IMR-90 (cell line): ENCODE measurements around the gene AOPEP. TPM values are rescaled to one million over a fixed set of nuclear protein-coding genes. Genes with fewer than 3 reads are reported as not detected.

Experiments
- ATAC-seq: fragments of 200-7000 bp; cut with Tn5 transposase; 2 replicates; pipeline ENCODE4 v1.9.1; 2020; ENCODE audit warnings: low read depth, mild to moderate bottlenecking, moderate library complexity
- BruUV-seq: library from RNA; stranded (reverse); fragments of 400-500 nt; replicated peaks from 2 replicates; lab custom pipeline; 2021; lab: Mats Ljungman, UMichigan
- CTCF ChIA-PET: fragments of 300-600 bp; formaldehyde crosslinking; extraction: SDS; loops from one replicate; lab custom pipeline; 2021; ENCODE audit warnings: antibody characterized with exemption; lab: Yijun Ruan, JAX
- POLR2A ChIA-PET: fragments of 300-600 bp; sonication (Branson Sonifier 250); formaldehyde crosslinking; loops from one replicate; lab custom pipeline; 2022; ENCODE audit warnings: antibody characterized with exemption; ENCODE audit not compliant: unreplicated experiment; lab: Charles Lee
- DNase-seq: peaks from one replicate; pipeline ENCODE4 v3.0.0; 2013
- H2AFZ ChIP-seq: replicated peaks from 2 replicates; pipeline ENCODE3; 2013; ENCODE audit warnings: low read length, mild to moderate bottlenecking; ENCODE audit not compliant: poor library complexity
- H2AK5ac ChIP-seq: 2 replicates; pipeline ENCODE4 v1.6.1; 2013; ENCODE audit warnings: low read depth, low read length, inconsistent platforms
- H2AK9ac ChIP-seq: replicated peaks from 2 replicates; pipeline ENCODE3; 2013; ENCODE audit warnings: mild to moderate bottlenecking, low read depth, low read length, moderate library complexity; ENCODE audit not compliant: poor library complexity
- H2BK120ac ChIP-seq: 2 replicates; pipeline ENCODE4 v1.6.1; 2013; ENCODE audit warnings: low read depth, low read length, inconsistent platforms
- H2BK15ac ChIP-seq: 3 replicates; pipeline ENCODE4 v1.6.1; 2013; ENCODE audit warnings: low read depth, low read length, inconsistent platforms
- H2BK20ac ChIP-seq: 2 replicates; pipeline ENCODE4 v1.6.1; 2013; ENCODE audit warnings: low read depth, mild to moderate bottlenecking, inconsistent platforms, low read length, moderate library complexity
- H2BK5ac ChIP-seq: 2 replicates; pipeline ENCODE4 v1.6.1; 2013; ENCODE audit warnings: mild to moderate bottlenecking, low read depth, low read length, inconsistent platforms; ENCODE audit not compliant: poor library complexity, severe bottlenecking
- H3K14ac ChIP-seq: replicated peaks from 2 replicates; pipeline ENCODE4 v1.6.1; 2013; ENCODE audit warnings: low read depth, low read length, inconsistent platforms
- H3K18ac ChIP-seq: 2 replicates; pipeline ENCODE4 v1.6.1; 2013; ENCODE audit warnings: low read depth, low read length, control low read depth
- H3K23ac ChIP-seq: 2 replicates; pipeline ENCODE4 v1.6.1; 2013; ENCODE audit warnings: low read depth, low read length, inconsistent platforms
- H3K27ac ChIP-seq: 2 replicates; pipeline ENCODE4 v1.5.1; 2013; ENCODE audit warnings: mild to moderate bottlenecking, control low read depth, low read length; ENCODE audit not compliant: insufficient read depth
- H3K27me3 ChIP-seq: 2 replicates; pipeline ENCODE4 v1.6.1; 2013; ENCODE audit warnings: low read length; ENCODE audit not compliant: control insufficient read depth, insufficient read depth
- H3K36me3 ChIP-seq: 2 replicates; pipeline ENCODE4 v1.6.1; 2013; ENCODE audit warnings: low read length, mixed read lengths; ENCODE audit not compliant: control insufficient read depth, insufficient read depth
- H3K4ac ChIP-seq: 2 replicates; pipeline ENCODE4 v1.6.1; 2013; ENCODE audit warnings: low read depth, low read length, inconsistent platforms
- H3K4me1 ChIP-seq: 2 replicates; pipeline ENCODE4 v1.6.1; 2013; ENCODE audit warnings: low read length, mixed read lengths; ENCODE audit not compliant: control insufficient read depth, insufficient read depth
- H3K4me2 ChIP-seq: 2 replicates; pipeline ENCODE4 v1.6.1; 2013; ENCODE audit warnings: low read depth, mild to moderate bottlenecking, control low read depth, low read length, moderate library complexity
- H3K4me3 ChIP-seq: 2 replicates; pipeline ENCODE4 v1.5.1; 2013; ENCODE audit warnings: low read depth, mild to moderate bottlenecking, control low read depth, low read length, moderate library complexity; ENCODE audit not compliant: insufficient read depth
- H3K56ac ChIP-seq: 2 replicates; pipeline ENCODE4 v1.6.1; 2013; ENCODE audit warnings: low read length, inconsistent platforms; ENCODE audit not compliant: insufficient read depth; ENCODE audit errors: extremely low read depth
- H3K79me1 ChIP-seq, 2 experiments: 2 replicates each; pipeline ENCODE4 v1.6.1; 2013; ENCODE audit warnings: low read length in 2 of 2, inconsistent platforms in 1 of 2, low read depth in 1 of 2
- H3K9ac ChIP-seq: 2 replicates; pipeline ENCODE4 v1.6.1; 2013; ENCODE audit warnings: low read depth, low read length, control low read depth
- H3K9me1 ChIP-seq: 2 replicates; pipeline ENCODE4 v1.6.1; 2013; ENCODE audit warnings: low read length, inconsistent platforms; ENCODE audit not compliant: insufficient read depth
- H3K9me3 ChIP-seq: 2 replicates; pipeline ENCODE4 v1.6.1; 2013; ENCODE audit warnings: low read length; ENCODE audit not compliant: control insufficient read depth, insufficient read depth
- H4K20me1 ChIP-seq: 2 replicates; pipeline ENCODE4 v1.6.1; 2013; ENCODE audit warnings: low read length, inconsistent platforms; ENCODE audit not compliant: insufficient read depth
- H4K5ac ChIP-seq: 2 replicates; pipeline ENCODE4 v1.6.1; 2013; ENCODE audit warnings: mild to moderate bottlenecking, low read depth, low read length, control low read depth
- H4K8ac ChIP-seq, 2 experiments: 2 replicates each; pipeline ENCODE4 v1.6.1; 2013; ENCODE audit warnings: low read depth in 2 of 2, low read length in 2 of 2, control low read depth in 1 of 2, inconsistent platforms in 1 of 2
- H4K91ac ChIP-seq: 2 replicates; pipeline ENCODE4 v1.6.1; 2013; ENCODE audit warnings: low read depth, low read length, inconsistent platforms; ENCODE audit not compliant: insufficient read depth
- BHLHE40 ChIP-seq: fragments of 150-350 bp; IDR thresholded peaks from 2 replicates; pipeline ENCODE4 v1.6.1; 2016; ENCODE audit warnings: mild to moderate bottlenecking, low read depth, low read length
- MXI1 ChIP-seq: IDR thresholded peaks from 2 replicates; pipeline ENCODE4 v1.6.1; 2012; ENCODE audit warnings: low read depth, mild to moderate bottlenecking, low read length, moderate library complexity, borderline replicate concordance
- RCOR1 ChIP-seq: IDR thresholded peaks from 2 replicates; pipeline ENCODE4 v1.6.1; 2012; ENCODE audit warnings: mild to moderate bottlenecking, low read length, improper control_type of control experiment; ENCODE audit not compliant: insufficient replicate concordance
- SMC3 ChIP-seq: fragments of 150-350 bp; IDR thresholded peaks from 2 replicates; pipeline ENCODE4 v1.6.1; 2016; ENCODE audit warnings: low read depth, mild to moderate bottlenecking, antibody characterized with exemption, low read length, moderate library complexity
- WGBS, 2 experiments: methylation state at CpG; one replicate each; pipeline versions ENCODE4 v1.1.5 to v1.1.7; 2013; ENCODE audit warnings: missing lambda C conversion rate in 2 of 2; ENCODE audit not compliant: insufficient read length in 1 of 2; ENCODE audit errors: extremely low coverage in 2 of 2; 5-methylcytosine and 5-hydroxymethylcytosine counted together
- dilution Hi-C: fragments of 300-500 bp; cut with HindIII; formaldehyde crosslinking; loops from one replicate; pipeline ENCODE4 v1.14.3; 2018; ENCODE audit warnings: low sequenced_read_pairs; ENCODE audit not compliant: unreplicated experiment
- in situ Hi-C: fragments of 300-500 bp; cut with MboI; formaldehyde crosslinking; loops from 3 replicates; pipeline ENCODE4 v1.14.3; 2019; ENCODE audit warnings: low sequenced_read_pairs, inconsistent platforms, mixed read lengths
- intact Hi-C: fragments of 100-400 bp; cut with micrococcal nuclease; formaldehyde crosslinking; loops from 2 replicates; pipeline ENCODE4 v1.10.0; 2022
- polyA plus RNA-seq, 3 experiments: library from polyadenylated mRNA; depleted of rRNA; stranded (reverse); fragments of >200 nt; gene quantifications; 2 replicates each; pipeline ENCODE4 v1.2.3, GENCODE V29; 2012; ENCODE audit warnings: low replicate concordance in 1 of 3
- total RNA-seq: library from RNA; depleted of rRNA; stranded (reverse); fragments of >200 nt; gene quantifications from 2 replicates; pipeline ENCODE4 v1.2.3, GENCODE V29; 2012
- TF ChIP-seq, protein P1 (sequence below): fragments of 150-350 bp; IDR thresholded peaks from 2 replicates; pipeline ENCODE4 v1.6.1; 2016; ENCODE audit warnings: low read depth, mild to moderate bottlenecking, low read length, moderate library complexity, borderline replicate concordance

Gene AOPEP
- total and polyA plus RNA-seq, 2 of the 4 experiments (the other 2 are of a cell fraction), result 34.9 to 38.7 TPM

DNA sequence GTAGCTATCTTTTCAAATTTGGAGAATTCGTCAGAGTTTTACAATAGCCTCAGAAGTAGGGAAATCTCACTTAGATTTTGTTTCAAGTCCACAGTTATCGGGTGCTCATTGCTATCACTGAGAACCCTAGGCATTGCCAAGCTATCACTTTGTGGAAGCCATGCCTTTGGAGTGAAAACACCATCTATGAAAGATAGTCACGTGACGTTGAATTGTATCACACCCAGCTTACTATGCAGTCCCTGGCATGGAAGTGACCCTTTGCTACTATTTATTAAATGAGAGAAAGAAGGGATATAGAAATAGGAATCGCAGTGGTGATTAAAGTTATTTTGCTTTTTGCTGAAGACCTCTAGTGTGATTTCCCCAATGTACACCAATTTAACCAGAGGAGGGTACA lies 97.2 kb downstream of the AOPEP start:
- H3K27me3 ChIP-seq, result no peaks in the 10 kb centered on the region
- no peak overlapping the region for H2BK20ac ChIP-seq
- no peak overlapping the region for H3K9ac ChIP-seq
- H2AK9ac ChIP-seq, result no peak overlapping the region
- H3K56ac ChIP-seq, result no peak overlapping the region
- H3K36me3 ChIP-seq, result peaks cover 5% of the 10 kb centered on the region
- peaks cover 0 to 3% of the 10 kb centered on the region in 2 experiments; a peak in 1 of 4 replicates for H3K79me1 ChIP-seq
- peaks cover 9% of the 10 kb centered on the region; the same call in 1 of the 2 replicates for H4K20me1 ChIP-seq
- H3K18ac ChIP-seq, result no peak overlapping the region
- no peak overlapping the region for H3K4me3 ChIP-seq
- no peak overlapping the region for H4K5ac ChIP-seq
- TF ChIP-seq MXI1, result no peak
- no peak for TF ChIP-seq SMC3
- TF ChIP-seq RCOR1, result no peak
- TF ChIP-seq BHLHE40, result no peak
- TF ChIP-seq, protein P1, sequence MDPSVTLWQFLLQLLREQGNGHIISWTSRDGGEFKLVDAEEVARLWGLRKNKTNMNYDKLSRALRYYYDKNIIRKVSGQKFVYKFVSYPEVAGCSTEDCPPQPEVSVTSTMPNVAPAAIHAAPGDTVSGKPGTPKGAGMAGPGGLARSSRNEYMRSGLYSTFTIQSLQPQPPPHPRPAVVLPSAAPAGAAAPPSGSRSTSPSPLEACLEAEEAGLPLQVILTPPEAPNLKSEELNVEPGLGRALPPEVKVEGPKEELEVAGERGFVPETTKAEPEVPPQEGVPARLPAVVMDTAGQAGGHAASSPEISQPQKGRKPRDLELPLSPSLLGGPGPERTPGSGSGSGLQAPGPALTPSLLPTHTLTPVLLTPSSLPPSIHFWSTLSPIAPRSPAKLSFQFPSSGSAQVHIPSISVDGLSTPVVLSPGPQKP, result no peak
- H3K4me1 ChIP-seq, result peaks cover 15% of the 10 kb centered on the region
- H3K14ac ChIP-seq, result no peak overlapping the region
- dilution Hi-C loops, result no loop called here
- no peak overlapping the region for H2AFZ ChIP-seq
- no peaks in the 10 kb centered on the region for H3K9me3 ChIP-seq
- H3K4ac ChIP-seq, result no peak overlapping the region
- POLR2A ChIA-PET, result no interaction called here
- H2BK5ac ChIP-seq, result no peak overlapping the region
- in situ Hi-C loops, result no loop called here
- H2AK5ac ChIP-seq, result no peak overlapping the region
- no peak overlapping the region for H3K27ac ChIP-seq
- ATAC-seq (no peak), DNase-seq (no peak)
- peaks cover 4% of the 10 kb centered on the region; the same call in 1 of the 2 replicates for H3K9me1 ChIP-seq
- no peak overlapping the region for H3K23ac ChIP-seq
- no peak overlapping the region for H2BK120ac ChIP-seq
- no peak overlapping the region for H2BK15ac ChIP-seq
- intact Hi-C loops, result loop anchor here (5.0 kb wide), 1 partner anchor 34 kb away; no protein-coding TSS in a partner anchor
- CTCF ChIA-PET, result interaction anchor here (0.8 kb wide), 1 partner anchor 183 kb away, joined by 3 read pairs; no protein-coding TSS in a partner anchor
- no CpG with 5 or more reads among the region's 5 CpGs for WGBS, 2 experiments
- H3K4me2 ChIP-seq, result no peak overlapping the region
- H4K8ac ChIP-seq, result no peak overlapping the region
- H4K91ac ChIP-seq, result no peak overlapping the region
- BruUV-seq, result no TSS peak
